Transverse colon (tissue), 4 donors: ENCODE measurements around the gene LPIN3.

Source experiments
- EP300 ChIP-seq: sonication (generic); formaldehyde crosslinking; IDR thresholded peaks from one replicate; pipeline ENCODE4 v1.6.1; 2017; ENCODE audit warnings: antibody characterized with exemption, low read depth
- POLR2A ChIP-seq: fragments of 450-650 bp; IDR thresholded peaks from one replicate; pipeline ENCODE4 v1.6.1; 2016; ENCODE audit warnings: antibody characterized with exemption, mild to moderate bottlenecking, moderate library complexity
- POLR2AphosphoS5 ChIP-seq, 3 donors: sonication (generic); formaldehyde crosslinking; IDR thresholded peaks; one replicate each; pipeline ENCODE4 v1.6.1; 2016; ENCODE audit warnings: antibody characterized with exemption in 3 of 3
- TF ChIP-seq, protein P1 (sequence below), 5 experiments: fragments of 200-600 bp in 3 of 5; fragments of 450-650 bp in 2 of 5; sonication (generic) in 3 of 5; IDR thresholded peaks; 1 replicate in 2 of 5; 2 replicates in 3 of 5; pipeline ENCODE4 v1.5.1; 2016 to 2017; ENCODE audit warnings: antibody characterized with exemption in 5 of 5, inconsistent platforms in 3 of 5, mild to moderate bottlenecking in 2 of 5, moderate library complexity in 1 of 5

DNA sequence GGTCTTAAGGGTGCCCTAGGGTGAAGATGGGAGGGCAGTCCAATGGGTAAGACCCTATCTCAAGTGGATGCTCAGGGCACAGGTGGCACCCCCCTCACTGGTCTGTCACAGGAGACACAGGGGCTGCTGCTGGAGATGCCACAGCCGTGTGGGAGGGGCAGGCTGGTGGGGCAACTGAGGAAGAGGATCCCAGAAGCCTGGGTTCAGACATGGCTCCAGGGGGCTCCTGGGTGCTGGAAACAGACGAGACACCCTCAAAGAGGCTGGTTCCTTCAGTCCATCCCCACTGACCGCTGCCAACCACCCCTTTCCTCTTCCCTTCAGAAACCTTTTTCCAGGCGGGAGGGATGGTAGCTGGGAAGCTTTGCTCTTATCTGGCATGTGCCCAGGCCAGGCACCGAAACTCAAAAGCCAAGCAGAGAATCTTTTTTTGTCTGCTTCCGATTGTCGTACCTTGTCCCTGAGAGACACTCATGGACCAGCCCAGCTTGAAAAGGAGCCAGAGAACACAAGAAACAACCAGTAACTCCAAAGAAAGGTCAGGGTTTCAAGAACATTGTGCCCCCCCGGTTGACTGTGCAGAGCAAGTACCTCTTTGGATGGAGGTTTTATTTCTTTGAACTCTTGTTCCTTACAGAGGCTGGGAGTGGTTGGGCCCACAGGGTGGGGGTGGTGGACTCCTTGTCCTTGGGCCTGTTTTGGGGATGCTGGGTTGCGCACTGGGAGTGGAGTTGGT lies 54.5 kb downstream of the LPIN3 start:
- TF ChIP-seq, protein P1, sequence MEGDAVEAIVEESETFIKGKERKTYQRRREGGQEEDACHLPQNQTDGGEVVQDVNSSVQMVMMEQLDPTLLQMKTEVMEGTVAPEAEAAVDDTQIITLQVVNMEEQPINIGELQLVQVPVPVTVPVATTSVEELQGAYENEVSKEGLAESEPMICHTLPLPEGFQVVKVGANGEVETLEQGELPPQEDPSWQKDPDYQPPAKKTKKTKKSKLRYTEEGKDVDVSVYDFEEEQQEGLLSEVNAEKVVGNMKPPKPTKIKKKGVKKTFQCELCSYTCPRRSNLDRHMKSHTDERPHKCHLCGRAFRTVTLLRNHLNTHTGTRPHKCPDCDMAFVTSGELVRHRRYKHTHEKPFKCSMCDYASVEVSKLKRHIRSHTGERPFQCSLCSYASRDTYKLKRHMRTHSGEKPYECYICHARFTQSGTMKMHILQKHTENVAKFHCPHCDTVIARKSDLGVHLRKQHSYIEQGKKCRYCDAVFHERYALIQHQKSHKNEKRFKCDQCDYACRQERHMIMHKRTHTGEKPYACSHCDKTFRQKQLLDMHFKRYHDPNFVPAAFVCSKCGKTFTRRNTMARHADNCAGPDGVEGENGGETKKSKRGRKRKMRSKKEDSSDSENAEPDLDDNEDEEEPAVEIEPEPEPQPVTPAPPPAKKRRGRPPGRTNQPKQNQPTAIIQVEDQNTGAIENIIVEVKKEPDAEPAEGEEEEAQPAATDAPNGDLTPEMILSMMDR (IDR thresholded peaks at IDR 0.05): no peak
- no peak for TF ChIP-seq POLR2A
- TF ChIP-seq POLR2AphosphoS5 (IDR thresholded peaks at IDR 0.05): no peak
- no peak for TF ChIP-seq EP300
